GM21576 (cell line): ENCODE results near the gene BPIFB3.

Experiments
- ATAC-seq: cut with Tn5 transposase; IDR thresholded peaks from one replicate; pipeline ENCODE4 v1.9.1; 2021; ENCODE audit warnings: mild to moderate bottlenecking, moderate library complexity; ENCODE audit not compliant: unreplicated experiment

Gene BPIFB3

GRCh38 chr20:33061658-33062028, 7.9 kb downstream of the BPIFB3 start:
- ATAC-seq = no peak

GRCh38 chr20:33062105-33062824, 8.6 kb downstream of the BPIFB3 start:
- ATAC-seq = no peak

GRCh38 chr20:33062825-33063149, 9.1 kb downstream of the BPIFB3 start:
- no peak for ATAC-seq

GRCh38 chr20:33063271-33063670, 9.6 kb downstream of the BPIFB3 start:
- no peak for ATAC-seq

GRCh38 chr20:33064572-33065287, 11.0 kb downstream of the BPIFB3 start:
- ATAC-seq = no peak

- no peak for ATAC-seq
These were observed 12.1 kb downstream of the BPIFB3 start for GRCh38 chr20:33065785-33066184.

GRCh38 chr20:33067806-33068205, 14.1 kb downstream of the BPIFB3 start:
- ATAC-seq = no peak

GRCh38 chr20:33068251-33068939, 14.7 kb downstream of the BPIFB3 start:
- ATAC-seq = no peak

- no peak for ATAC-seq
These were observed 16.0 kb downstream of the BPIFB3 start for GRCh38 chr20:33069673-33070072.

- no peak for ATAC-seq
These were observed 16.7 kb downstream of the BPIFB3 start for GRCh38 chr20:33070111-33071053.

- no peak for ATAC-seq
These were observed 17.5 kb downstream of the BPIFB3 start for GRCh38 chr20:33071198-33071597.

GRCh38 chr20:33072362-33072761, 18.7 kb downstream of the BPIFB3 start:
- ATAC-seq = no peak

- no peak for ATAC-seq
These were observed 19.1 kb downstream of the BPIFB3 start for GRCh38 chr20:33072813-33073212.

- ATAC-seq = no peak
These were observed 21.0 kb downstream of the BPIFB3 start for GRCh38 chr20:33074675-33075074.

- no peak for ATAC-seq
These were observed 21.6 kb downstream of the BPIFB3 start for GRCh38 chr20:33075281-33075680.

GRCh38 chr20:33076662-33077372, 23.1 kb downstream of the BPIFB3 start:
- no peak for ATAC-seq

- ATAC-seq = no peak
These were observed 25.6 kb downstream of the BPIFB3 start, which contains the start of gene BPIFB4 for GRCh38 chr20:33079259-33079658. BPIFB4 (plus strand) TSS chr20:33079643; CDS start chr20:33081527, 1,884 bp downstream.

GRCh38 chr20:33081411-33082154, 27.9 kb downstream of the BPIFB3 start:
- no peak for ATAC-seq

GRCh38 chr20:33082546-33082945, 28.8 kb downstream of the BPIFB3 start:
- ATAC-seq = no peak
